Testis (tissue), 2 donors: ENCODE measurements around the gene DGKH.

Experiments
- POLR2A ChIP-seq: fragments of 450-650 bp; IDR thresholded peaks from one replicate; pipeline ENCODE4 v1.6.1; 2017; ENCODE audit warnings: antibody characterized with exemption, mild to moderate bottlenecking, moderate library complexity
- TF ChIP-seq, protein P1 (sequence below), 3 experiments: fragments of 450-650 bp in 2 of 3; fragments of 200-600 bp in 1 of 3; sonication (generic) in 1 of 3; IDR thresholded peaks; one replicate each; pipeline ENCODE4 v1.5.1; 2016 to 2019; ENCODE audit warnings: antibody characterized with exemption in 3 of 3, mild to moderate bottlenecking in 2 of 3, moderate library complexity in 1 of 3

DNA sequence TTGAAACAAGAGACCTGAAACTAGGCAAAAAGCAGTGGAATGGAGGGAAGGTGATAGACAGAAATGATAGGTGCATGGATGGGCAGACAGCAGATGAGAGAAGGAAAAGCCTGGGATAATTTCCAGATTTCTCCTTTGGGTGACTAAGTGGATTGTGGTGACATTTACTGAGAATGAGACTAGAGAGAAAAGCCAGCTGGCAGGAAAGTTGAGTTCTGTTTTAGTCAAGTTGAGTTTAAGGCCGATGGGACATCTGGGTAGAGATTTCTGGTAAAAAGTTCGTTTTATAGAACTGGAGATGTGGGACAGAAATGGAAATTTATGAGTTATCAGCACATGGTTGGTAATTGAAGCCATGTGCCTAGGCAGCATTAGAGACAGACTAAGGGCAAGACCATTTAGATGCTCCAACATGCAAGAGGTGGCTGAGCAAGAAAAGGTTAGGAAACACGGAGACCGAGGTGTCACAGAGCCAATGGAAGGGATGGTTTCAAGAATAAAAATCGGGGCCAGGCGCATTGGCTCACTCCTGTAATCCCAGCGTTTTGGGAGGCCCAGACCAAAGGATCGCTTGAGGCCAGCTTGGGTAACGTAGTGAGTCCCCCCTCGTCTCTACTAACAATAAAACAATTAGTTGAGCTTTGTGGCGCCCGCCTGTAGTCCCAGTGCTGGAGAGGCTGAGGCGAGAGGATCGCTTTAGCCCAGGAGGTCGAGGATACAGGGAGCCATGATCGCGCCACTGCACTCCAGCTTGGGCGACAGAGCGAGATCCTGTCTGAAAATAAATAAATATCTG is 9.6 kb upstream of the DGKH start:
- TF ChIP-seq, protein P1, sequence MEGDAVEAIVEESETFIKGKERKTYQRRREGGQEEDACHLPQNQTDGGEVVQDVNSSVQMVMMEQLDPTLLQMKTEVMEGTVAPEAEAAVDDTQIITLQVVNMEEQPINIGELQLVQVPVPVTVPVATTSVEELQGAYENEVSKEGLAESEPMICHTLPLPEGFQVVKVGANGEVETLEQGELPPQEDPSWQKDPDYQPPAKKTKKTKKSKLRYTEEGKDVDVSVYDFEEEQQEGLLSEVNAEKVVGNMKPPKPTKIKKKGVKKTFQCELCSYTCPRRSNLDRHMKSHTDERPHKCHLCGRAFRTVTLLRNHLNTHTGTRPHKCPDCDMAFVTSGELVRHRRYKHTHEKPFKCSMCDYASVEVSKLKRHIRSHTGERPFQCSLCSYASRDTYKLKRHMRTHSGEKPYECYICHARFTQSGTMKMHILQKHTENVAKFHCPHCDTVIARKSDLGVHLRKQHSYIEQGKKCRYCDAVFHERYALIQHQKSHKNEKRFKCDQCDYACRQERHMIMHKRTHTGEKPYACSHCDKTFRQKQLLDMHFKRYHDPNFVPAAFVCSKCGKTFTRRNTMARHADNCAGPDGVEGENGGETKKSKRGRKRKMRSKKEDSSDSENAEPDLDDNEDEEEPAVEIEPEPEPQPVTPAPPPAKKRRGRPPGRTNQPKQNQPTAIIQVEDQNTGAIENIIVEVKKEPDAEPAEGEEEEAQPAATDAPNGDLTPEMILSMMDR (IDR thresholded peaks at IDR 0.05) = no peak
- TF ChIP-seq POLR2A = no peak
